GM23248 (cell line): ENCODE results near the gene FOXRED2.

Source experiments
- EZH2 ChIP-seq: fragments of 200-600 bp; sonication (generic); IDR thresholded peaks from 2 replicates; pipeline ENCODE4 v1.6.1; 2018; ENCODE audit warnings: antibody characterized with exemption, mild to moderate bottlenecking; ENCODE audit not compliant: insufficient read depth, poor library complexity, severe bottlenecking
- EZH2phosphoT487 ChIP-seq: fragments of 200-600 bp; sonication (generic); IDR thresholded peaks from 2 replicates; pipeline ENCODE4 v1.6.1; 2018; ENCODE audit warnings: antibody characterized with exemption, moderate library complexity, mild to moderate bottlenecking, low read depth; ENCODE audit not compliant: insufficient read depth

DNA sequence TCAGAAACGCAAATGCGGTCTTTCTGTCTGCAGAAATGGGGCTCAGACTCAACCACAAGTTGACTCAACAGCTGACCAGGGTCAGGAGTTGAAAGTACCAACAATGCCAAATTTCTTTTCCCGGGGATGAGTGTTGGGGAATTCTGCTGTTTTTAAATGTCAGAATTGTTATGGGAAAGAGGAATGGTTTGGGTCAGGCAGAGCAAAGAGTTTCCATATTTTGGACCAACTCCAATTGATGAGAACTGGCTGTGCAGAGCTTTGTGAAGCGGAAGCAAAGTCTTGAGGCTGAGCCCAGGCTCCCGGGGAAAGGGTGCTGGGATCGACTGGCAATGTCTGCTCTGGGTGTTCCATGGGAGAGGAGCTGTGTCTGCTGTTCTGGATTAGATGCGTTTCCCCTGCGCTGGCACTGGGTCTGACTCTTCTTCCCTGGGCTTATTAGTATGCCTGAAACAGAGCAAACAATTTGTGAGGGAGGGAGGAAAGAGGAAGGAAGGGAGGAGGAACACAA, 61.6 kb downstream of the FOXRED2 start:
- TF ChIP-seq EZH2 (no peak), EZH2phosphoT487 (no peak)
